ENCODE results near the gene UGT1A3. TPM values are rescaled to one million over a fixed set of nuclear protein-coding genes. Genes with fewer than 3 reads are reported as not detected.
"Not testable (repeated sequence)": the region's sequence is repeated elsewhere in the genome, so short reads cannot be mapped to it uniquely, and the experiment has no call there.

Gene UGT1A3
- total RNA-seq, 2 experiments from 2014 or later, result not detected

- POLR2A ChIA-PET, H3K27ac Mint-ChIP-seq, H3K27me3 Mint-ChIP-seq: not testable (repeated sequence)
Measured at GRCh38 chr2:233750689-233751088, 21.8 kb downstream of the UGT1A3 start.

GRCh38 chr2:233751212-233752009 is 22.6 kb downstream of the UGT1A3 start:
- H3K4me3 Mint-ChIP-seq; H3K27me3 Mint-ChIP-seq; H3K36me3 Mint-ChIP-seq; H3K4me1 Mint-ChIP-seq (ENCODE audit: low read depth); DNase-seq; H3K27ac Mint-ChIP-seq; CTCF ChIA-PET; H3K9me3 Mint-ChIP-seq; POLR2A ChIA-PET; intact Hi-C loops (cut with micrococcal nuclease): not testable (repeated sequence)

More at GRCh38 chr2:233750689-233751088, 21.8 kb downstream of the UGT1A3 start:
- H3K4me3 Mint-ChIP-seq; CTCF ChIA-PET; H3K9me3 Mint-ChIP-seq; DNase-seq; intact Hi-C loops (cut with micrococcal nuclease); H3K4me1 Mint-ChIP-seq (ENCODE audit: low read depth); H3K36me3 Mint-ChIP-seq: not testable (repeated sequence)

GRCh38 chr2:233754872-233755611 is 26.2 kb downstream of the UGT1A3 start:
- H3K27ac Mint-ChIP-seq, result no peak overlapping the region
- intact Hi-C loops (cut with micrococcal nuclease), result no loop called here

GRCh38 chr2:233756429-233757081 is 27.7 kb downstream of the UGT1A3 start:
- Mint-ChIP-seq H3K27ac (no peak overlapping the region), H3K36me3 (no peaks in the 10 kb centered on the region), H3K9me3 (peaks cover 1% of the 10 kb centered on the region), H3K4me3 (no peak overlapping the region), H3K27me3 (no peaks in the 10 kb centered on the region), H3K4me1 (ENCODE audit: low read depth) (no peaks in the 10 kb centered on the region)
- CTCF ChIA-PET, result no interaction called here
- POLR2A ChIA-PET, result no interaction called here
- intact Hi-C loops (cut with micrococcal nuclease), result no loop called here
- no peak for DNase-seq

More at GRCh38 chr2:233754872-233755611, 26.2 kb downstream of the UGT1A3 start:
- H3K4me1 Mint-ChIP-seq (ENCODE audit: low read depth), result no peaks in the 10 kb centered on the region
- DNase-seq, result no peak
- H3K27me3 Mint-ChIP-seq, result no peaks in the 10 kb centered on the region
- H3K4me3 Mint-ChIP-seq, result no peak overlapping the region
- ChIA-PET CTCF (no interaction called here), POLR2A (no interaction called here)
- no peaks in the 10 kb centered on the region for H3K36me3 Mint-ChIP-seq
- peaks cover 2% of the 10 kb centered on the region for H3K9me3 Mint-ChIP-seq

- H3K27ac Mint-ChIP-seq, result no peak overlapping the region
- H3K27me3 Mint-ChIP-seq, result peaks cover 2% of the 10 kb centered on the region
- no peaks in the 10 kb centered on the region for H3K4me1 Mint-ChIP-seq (ENCODE audit: low read depth)
- no peaks in the 10 kb centered on the region for H3K9me3 Mint-ChIP-seq
- ChIA-PET CTCF (no interaction called here), POLR2A (no interaction called here)
- no peaks in the 10 kb centered on the region for H3K36me3 Mint-ChIP-seq
- intact Hi-C loops (cut with micrococcal nuclease), result no loop called here
- H3K4me3 Mint-ChIP-seq, result no peak overlapping the region
- DNase-seq, result no peak
Measured at GRCh38 chr2:233758141-233758540, 29.3 kb downstream of the UGT1A3 start.

GRCh38 chr2:233758849-233759248 is 30.0 kb downstream of the UGT1A3 start:
- CTCF ChIA-PET, result no interaction called here
- no peak for DNase-seq
- POLR2A ChIA-PET, result no interaction called here
- intact Hi-C loops (cut with micrococcal nuclease), result no loop called here
- no peaks in the 10 kb centered on the region for H3K36me3 Mint-ChIP-seq
- H3K9me3 Mint-ChIP-seq, result no peaks in the 10 kb centered on the region
- H3K4me3 Mint-ChIP-seq, result no peak overlapping the region
- no peaks in the 10 kb centered on the region for H3K4me1 Mint-ChIP-seq (ENCODE audit: low read depth)
- peaks cover 6% of the 10 kb centered on the region for H3K27me3 Mint-ChIP-seq
- H3K27ac Mint-ChIP-seq, result no peak overlapping the region

GRCh38 chr2:233760043-233760442 is 31.2 kb downstream of the UGT1A3 start, which contains the start of gene UGT1A1:
TSS of gene UGT1A1 (plus strand) at chr2:233760270. CDS start at chr2:233760288, 18 bp downstream.
- Mint-ChIP-seq H3K4me3 (no peak within 1 kb of the TSS), H3K9me3 (no peaks in the 10 kb centered on the region), H3K27ac (no peak within 1 kb of the TSS), H3K4me1 (ENCODE audit: low read depth) (no peaks in the 10 kb centered on the region), H3K27me3 (peaks cover 13% of the 10 kb centered on the region), H3K36me3 (no peaks in the 10 kb centered on the region)
- intact Hi-C loops (cut with micrococcal nuclease), result no loop called here
- no peak for DNase-seq
- ChIA-PET POLR2A (no interaction called here), CTCF (no interaction called here)

GRCh38 chr2:233761040-233761769 is 32.4 kb downstream of the UGT1A3 start:
- intact Hi-C loops (cut with micrococcal nuclease), result no loop called here
- Mint-ChIP-seq H3K9me3 (no peaks in the 10 kb centered on the region), H3K36me3 (no peaks in the 10 kb centered on the region), H3K4me1 (ENCODE audit: low read depth) (no peaks in the 10 kb centered on the region), H3K4me3 (no peak overlapping the region), H3K27ac (no peak overlapping the region), H3K27me3 (peaks cover 16% of the 10 kb centered on the region)
- CTCF ChIA-PET, result no interaction called here
- POLR2A ChIA-PET, result no interaction called here
- no peak for DNase-seq

GRCh38 chr2:233764264-233764663 is 35.4 kb downstream of the UGT1A3 start:
- H3K4me1 Mint-ChIP-seq (ENCODE audit: low read depth), result no peaks in the 10 kb centered on the region
- no peak for DNase-seq
- no peak overlapping the region for H3K27ac Mint-ChIP-seq
- peaks cover 24% of the 10 kb centered on the region for H3K27me3 Mint-ChIP-seq
- no peaks in the 10 kb centered on the region for H3K36me3 Mint-ChIP-seq
- no peak overlapping the region for H3K4me3 Mint-ChIP-seq
- intact Hi-C loops (cut with micrococcal nuclease), result no loop called here
- no peaks in the 10 kb centered on the region for H3K9me3 Mint-ChIP-seq
- POLR2A ChIA-PET, result no interaction called here
- CTCF ChIA-PET, result no interaction called here

- DNase-seq, result no peak
- Mint-ChIP-seq H3K4me1 (ENCODE audit: low read depth) (no peaks in the 10 kb centered on the region), H3K36me3 (no peaks in the 10 kb centered on the region), H3K27ac (no peak overlapping the region), H3K27me3 (peaks cover 27% of the 10 kb centered on the region), H3K4me3 (no peak overlapping the region), H3K9me3 (no peaks in the 10 kb centered on the region)
- ChIA-PET CTCF (no interaction called here), POLR2A (no interaction called here)
- intact Hi-C loops (cut with micrococcal nuclease), result no loop called here
Measured at GRCh38 chr2:233764761-233765160, 35.9 kb downstream of the UGT1A3 start.

GRCh38 chr2:233766416-233766815 is 37.6 kb downstream of the UGT1A3 start:
- POLR2A ChIA-PET, result no interaction called here
- CTCF ChIA-PET, result no interaction called here
- H3K4me1 Mint-ChIP-seq (ENCODE audit: low read depth), result no peaks in the 10 kb centered on the region
- H3K9me3 Mint-ChIP-seq, result no peaks in the 10 kb centered on the region
- H3K27ac Mint-ChIP-seq, result no peak overlapping the region
- no peaks in the 10 kb centered on the region for H3K36me3 Mint-ChIP-seq
- no peak overlapping the region for H3K4me3 Mint-ChIP-seq
- intact Hi-C loops (cut with micrococcal nuclease), result no loop called here
- DNase-seq, result no peak
- peaks cover 27% of the 10 kb centered on the region for H3K27me3 Mint-ChIP-seq

- no peaks in the 10 kb centered on the region for H3K36me3 Mint-ChIP-seq
- intact Hi-C loops (cut with micrococcal nuclease), result no loop called here
- ChIA-PET CTCF (no interaction called here), POLR2A (no interaction called here)
- H3K9me3 Mint-ChIP-seq, result no peaks in the 10 kb centered on the region
- no peaks in the 10 kb centered on the region for H3K4me1 Mint-ChIP-seq (ENCODE audit: low read depth)
- H3K27ac Mint-ChIP-seq, result no peak overlapping the region
- no peak overlapping the region for H3K4me3 Mint-ChIP-seq
- no peak for DNase-seq
- H3K27me3 Mint-ChIP-seq, result peaks cover 25% of the 10 kb centered on the region
Measured at GRCh38 chr2:233768076-233768475, 39.2 kb downstream of the UGT1A3 start.

All from activated CD4-positive, alpha-beta memory T cell treated with anti-CD3 and anti-CD28 coated beads for 36 hours (primary cell).